ENCODE data around the gene CHPT1.

GRCh38 chr12:101733166-101733565 lies 35.7 kb downstream of the CHPT1 start:
- TF ChIP-seq POLR2A (IDR thresholded peaks at IDR 0.05) (no peak), CTCF (IDR thresholded peaks at IDR 0.05) (no peak)
